Measurements from ENCODE around the gene QRICH2. TPM values are rescaled to one million over a fixed set of nuclear protein-coding genes. Genes with fewer than 3 reads are reported as not detected.
"Not testable (repeated sequence)": the region's sequence is repeated elsewhere in the genome, so short reads cannot be mapped to it uniquely, and the experiment has no call there.

Gene QRICH2
- polyA plus RNA-seq, 1 donor = 3.5 TPM

DNA sequence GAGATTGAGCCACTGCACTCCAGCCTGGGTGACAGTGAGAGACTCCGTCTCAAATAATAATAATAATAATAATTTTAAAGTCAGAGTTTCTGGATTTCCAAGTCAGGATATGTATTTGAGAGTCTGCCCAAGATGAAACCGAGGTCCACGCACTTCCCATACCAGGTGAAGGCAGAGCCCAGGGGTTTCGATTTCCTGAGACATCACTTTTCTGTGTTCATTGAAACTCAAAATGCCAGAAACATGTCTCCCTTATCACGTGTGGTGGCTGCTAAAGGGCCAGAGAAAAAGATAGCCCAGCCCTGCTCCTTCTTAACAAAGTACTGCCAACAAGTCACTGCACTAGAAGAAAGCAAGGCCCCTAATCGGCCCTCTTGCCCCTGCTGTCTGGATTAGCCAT lies 57.9 kb downstream of the QRICH2 start:
- DNase-seq (ENCODE audit: low read depth) = no peak

DNA sequence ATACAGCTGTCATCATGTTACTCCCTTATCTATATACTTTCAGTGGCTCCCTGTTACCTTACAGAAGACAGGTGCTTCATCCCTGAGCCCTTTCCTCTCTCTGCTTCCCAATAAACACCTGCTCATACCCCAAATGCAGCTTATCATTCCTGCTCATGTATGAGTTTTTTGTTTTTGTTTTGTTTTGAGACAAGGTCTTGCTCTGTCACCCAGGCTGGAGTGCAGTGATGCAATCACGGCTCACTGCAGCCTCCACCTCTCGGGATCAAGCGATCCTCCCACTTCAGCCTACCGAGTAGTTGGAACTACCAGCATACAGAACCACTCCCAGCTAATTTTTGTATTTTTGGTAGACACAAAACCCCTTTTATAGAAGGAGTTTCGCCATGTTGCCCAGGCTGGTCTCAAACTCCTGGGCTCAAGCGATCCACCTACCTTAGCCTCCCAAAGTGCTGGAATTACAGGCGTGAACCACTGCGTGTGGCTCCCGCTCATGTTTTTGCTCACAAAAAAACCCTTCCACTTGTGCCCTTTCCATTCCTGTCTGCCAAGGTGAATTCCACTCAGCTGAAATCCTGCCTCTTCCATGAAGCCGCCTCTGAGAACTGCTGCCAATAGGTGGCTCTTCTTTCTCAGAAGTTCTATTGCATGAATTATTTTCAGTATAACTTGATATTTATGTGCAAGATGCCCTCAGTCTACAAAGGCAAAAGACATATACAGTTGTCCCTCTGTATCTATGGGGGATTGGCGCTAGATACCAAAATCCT lies 59.9 kb downstream of the QRICH2 start:
- no peak for DNase-seq (ENCODE audit: low read depth)

DNA sequence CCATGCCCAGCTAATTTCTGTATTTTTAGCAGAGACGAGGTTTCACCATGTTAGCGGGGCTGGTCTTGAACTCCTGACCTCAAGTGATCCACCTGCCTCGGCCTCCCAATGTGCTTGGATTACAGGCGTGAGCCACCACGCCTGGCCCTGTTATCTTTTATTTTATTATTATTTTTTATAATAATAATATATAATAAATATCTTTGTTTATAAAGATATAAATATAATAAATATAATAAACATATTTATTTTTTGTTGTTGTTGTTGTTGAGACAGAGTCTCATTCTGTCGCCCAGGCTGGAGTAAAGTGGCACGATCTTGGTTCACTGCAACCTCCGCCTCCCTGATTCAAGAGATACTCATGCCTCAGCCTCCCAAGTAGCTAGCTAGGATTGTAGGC lies 60.8 kb downstream of the QRICH2 start:
- no peak for DNase-seq (ENCODE audit: low read depth)

DNA sequence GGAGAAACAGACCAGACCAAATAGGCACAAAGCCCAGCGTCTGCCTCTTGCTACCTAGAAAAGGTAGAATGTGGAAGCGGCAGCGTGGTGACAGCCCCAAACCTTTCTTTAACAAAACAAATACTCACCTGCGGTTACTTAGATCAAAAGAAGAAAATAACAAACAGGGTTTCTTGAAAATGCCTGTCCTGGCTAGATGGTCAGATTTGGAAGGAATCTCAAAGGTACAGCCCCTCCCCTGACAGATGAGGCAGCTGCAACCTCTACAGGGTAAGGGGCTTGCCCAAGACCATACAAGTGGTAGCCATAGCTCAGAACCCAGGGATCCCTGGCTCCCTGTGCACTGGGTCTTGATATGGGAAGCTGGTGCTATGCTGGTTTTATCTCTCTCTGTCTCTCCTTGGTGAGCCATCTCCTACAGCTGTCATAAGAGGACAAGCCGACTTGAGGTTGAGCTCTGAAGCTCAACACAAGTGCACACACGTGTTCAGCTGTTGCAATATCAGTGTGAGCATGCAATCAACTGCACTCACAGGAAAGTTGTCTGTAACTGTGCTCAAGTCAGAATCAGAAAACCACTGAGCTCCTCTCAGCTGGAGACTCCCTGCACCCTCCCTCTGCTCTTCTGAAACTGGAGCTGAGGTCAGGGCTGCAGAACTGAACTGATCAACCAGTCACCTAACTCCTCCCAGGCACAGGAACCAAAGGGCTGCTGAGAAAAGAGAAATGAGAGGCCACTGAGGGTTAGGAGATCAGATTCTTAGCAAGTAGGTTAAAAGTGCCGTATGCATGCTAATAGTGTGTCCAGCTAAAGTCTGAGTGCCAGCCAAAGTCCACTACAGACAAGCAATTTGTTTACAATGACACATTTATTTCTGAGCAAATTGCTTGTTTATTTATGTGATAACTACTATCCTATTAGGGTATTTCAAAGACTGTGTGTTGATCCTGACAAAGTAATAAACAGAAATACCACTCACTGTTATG lies 61.7 kb downstream of the QRICH2 start:
- no peak for DNase-seq (ENCODE audit: low read depth)

DNA sequence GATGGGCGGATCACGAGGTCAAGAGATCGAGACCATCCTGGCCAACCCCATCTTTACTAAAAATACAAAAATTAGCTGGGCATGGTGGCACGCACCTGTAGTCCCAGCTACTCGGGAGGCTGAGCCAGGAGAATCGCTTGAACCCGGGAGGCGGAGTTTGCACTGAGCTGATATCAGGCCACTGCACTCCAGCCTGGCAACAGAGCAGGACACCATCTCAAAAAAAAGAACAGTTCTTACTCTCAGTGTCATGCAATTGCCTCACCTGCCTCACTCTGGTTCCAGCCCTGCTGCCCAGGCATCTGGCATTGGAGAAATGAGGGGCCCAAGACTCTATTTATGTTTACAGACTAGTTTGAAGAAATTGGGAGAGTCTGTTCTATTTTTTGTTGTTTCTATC lies 63.4 kb downstream of the QRICH2 start:
- not testable (repeated sequence) for DNase-seq (ENCODE audit: low read depth)

DNA sequence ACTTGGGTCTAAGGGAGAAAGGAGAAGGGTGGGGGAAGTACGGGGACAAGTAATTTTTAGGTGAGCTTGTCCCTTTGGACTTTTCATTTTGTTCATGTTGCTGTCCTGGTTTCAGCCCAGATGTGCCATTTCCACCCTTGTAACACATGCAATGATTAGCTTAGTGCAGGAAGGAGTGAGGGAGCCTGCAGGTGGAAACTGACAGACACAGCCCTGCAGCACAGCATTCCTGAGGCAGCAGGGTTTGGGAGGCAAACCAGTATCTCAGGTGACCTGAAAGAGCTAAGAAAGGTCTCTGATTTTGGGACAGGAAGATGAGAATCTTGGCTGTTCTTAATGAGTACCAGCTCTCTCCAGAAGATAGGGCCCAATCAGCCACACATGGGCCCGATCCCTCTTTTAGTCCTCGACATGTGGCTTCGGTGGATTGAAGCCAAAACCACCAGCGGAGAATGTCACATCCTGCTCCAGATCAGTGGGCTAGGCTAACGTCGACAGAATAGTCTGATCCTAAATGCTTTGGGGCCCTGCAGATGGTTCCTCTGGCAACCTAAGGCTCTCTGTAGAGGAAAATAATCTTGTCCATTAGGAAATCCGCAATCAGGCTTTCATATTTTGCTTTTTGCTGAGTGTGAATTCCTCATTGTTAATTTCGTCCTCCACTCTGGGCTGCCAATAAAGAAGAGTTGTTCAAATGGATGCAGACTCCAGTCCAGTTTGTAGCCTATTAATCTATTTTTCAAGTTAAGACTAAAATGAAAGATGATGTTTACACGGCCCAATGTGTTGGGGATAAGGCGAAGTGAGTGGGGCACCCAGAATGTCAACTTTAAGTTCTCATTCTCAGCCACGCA lies 64.0 kb downstream of the QRICH2 start:
- DNase-seq (ENCODE audit: low read depth) = no peak

DNA sequence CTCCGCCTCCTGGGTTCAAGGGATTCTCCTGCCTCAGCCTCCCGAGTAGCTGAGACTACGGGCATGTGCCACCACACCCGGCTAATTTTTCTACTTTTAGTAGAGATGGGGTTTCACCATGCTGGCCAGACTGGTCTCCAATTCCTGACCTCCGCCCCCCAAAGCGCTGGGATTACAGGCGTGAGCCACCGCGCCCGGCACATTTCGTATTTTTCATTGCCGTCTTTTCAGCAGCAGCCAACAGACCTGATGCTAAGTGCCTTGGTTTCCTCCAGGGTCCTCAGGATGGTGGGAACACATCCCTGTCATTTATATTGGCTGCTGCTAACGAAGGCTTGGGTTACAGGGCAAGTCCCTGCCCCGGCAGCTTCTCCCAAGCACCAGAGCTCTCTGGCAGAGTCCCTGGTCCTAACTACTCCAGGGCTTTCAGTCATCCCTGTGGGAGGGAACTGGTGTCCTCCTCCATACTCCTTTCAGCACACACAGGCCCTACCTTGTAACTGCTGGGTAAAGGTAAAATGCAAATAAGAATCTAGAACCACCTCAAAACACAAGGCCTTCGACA lies 66.3 kb downstream of the QRICH2 start:
- no peak for DNase-seq (ENCODE audit: low read depth)

DNA sequence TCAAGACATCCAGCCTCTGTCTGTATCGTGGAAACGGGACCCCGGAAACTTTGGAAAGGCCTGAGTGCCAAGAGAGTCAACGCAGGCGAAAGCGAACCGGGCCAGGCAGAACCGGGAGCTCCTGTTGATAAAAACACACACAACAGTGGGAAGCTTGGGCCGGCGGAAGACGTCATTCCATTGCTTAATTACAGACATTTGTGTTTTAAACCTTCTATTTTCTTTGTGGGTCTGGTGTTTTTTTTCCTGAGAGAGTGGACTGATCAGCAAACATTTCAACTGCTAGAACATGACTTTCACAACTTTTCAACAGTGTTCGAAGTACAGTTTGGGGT lies 66.9 kb downstream of the QRICH2 start:
- no peak for DNase-seq (ENCODE audit: low read depth)

DNA sequence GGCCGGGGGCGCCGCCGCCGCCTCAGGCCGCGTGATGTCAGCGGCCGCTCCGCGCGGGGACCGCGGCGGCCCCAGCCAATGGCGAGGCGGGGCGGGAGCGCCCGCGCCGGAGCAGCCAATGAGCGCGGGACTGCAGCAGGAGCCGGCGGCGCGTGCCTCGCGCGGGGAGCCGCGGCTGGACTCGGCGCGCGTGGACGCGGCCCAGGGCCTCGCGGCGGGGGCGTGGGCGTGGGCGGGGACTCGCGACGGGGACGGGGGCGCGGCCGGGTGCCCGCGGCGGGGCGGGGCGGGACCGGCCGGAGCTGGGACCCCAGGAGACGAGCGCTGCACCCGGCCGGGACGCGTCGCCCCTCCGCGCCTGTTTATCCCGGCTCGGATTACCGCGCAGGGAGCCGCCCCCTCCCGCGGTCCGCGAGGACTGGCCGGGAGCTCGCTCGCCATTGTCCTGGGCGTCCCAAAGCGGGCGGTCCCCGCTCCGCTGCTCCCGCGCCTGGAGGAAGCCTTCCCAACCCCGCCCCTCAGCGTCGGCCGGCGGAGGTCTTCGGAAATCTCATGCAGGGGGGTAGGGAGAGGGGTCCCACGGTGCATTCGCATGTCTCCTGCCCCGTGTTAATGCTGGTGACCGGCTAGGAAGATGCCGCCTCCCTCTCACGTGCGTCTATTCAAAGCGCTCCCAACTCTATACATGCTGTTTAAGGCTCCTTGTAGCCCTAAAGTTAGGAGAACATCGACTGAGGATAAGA lies 67.4 kb downstream of the QRICH2 start, which contains the start of gene RNF157:
TSS of gene RNF157 (minus strand) at position 33 of the 743 bp plus-strand sequence. CDS start 253 bp downstream, outside the sequence.
- DNase-seq (ENCODE audit: low read depth) = no peak

DNA sequence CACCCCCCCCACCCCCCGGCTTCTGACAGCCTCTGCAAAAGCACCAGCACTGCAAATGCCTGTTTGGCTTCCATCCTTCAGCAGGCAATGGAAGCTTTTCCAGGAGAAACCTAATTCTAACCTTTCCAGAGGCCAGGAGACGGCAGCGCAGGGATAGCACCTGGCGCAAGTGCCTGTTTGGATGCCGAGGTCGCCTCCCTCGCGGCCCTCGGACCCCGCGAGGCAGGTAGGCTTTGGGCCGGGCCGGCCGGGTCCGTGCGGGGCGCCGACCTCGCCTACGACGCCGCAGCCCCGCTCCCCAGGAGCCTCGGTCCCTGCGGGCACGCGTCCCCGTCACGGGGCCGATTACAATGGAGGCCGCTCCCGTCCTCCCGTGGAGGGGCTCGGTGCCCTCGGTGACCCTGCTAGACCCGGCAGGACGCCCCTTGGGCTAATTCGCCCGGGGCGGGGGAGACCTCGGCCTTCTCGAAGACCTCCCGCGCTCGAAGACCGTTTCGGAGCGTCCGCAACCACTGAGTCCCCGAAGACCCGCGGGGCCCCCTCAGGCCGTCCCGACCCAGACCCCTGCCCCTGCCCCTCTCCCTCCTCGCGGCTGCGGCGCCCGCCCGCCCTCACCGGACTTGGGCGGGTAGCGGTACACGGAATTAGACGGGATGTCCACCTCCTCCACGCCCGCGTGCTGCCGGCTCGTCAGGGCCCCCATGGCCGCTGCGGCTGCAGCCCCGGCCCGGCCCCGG lies 68.4 kb downstream of the QRICH2 start:
- DNase-seq (ENCODE audit: low read depth) = no peak

DNA sequence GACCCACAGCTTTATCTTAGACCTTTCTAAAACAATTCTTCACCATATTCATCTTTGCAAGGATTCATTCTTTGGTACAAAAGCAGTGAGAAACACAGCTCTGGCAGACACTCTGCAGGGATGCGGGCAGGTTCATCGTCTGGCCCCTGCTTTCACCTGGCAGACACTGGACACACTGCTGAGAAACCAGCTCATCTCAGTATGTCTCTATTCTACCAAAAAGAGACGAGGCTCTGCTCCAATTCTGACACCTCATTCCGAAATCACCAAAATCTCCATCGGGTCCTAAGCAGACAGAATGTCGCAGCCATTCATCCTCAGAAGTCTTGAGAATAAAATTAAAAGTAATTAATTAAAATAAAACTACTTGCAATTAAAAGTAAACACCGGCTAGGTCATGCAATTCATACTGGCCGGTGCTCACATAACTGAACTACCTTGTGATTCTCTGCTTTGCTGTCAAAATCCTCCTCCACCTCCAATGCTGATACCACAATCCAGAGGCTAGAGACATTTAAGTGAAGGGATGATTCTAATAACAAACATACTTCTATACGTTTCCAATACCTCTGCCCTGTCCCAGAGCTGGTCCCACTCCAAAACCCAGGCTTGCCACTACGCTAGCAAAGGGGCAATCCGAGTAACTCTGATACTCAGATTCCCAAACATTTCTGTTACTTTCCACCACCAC lies 69.1 kb downstream of the QRICH2 start:
- DNase-seq (ENCODE audit: low read depth) = no peak

DNA sequence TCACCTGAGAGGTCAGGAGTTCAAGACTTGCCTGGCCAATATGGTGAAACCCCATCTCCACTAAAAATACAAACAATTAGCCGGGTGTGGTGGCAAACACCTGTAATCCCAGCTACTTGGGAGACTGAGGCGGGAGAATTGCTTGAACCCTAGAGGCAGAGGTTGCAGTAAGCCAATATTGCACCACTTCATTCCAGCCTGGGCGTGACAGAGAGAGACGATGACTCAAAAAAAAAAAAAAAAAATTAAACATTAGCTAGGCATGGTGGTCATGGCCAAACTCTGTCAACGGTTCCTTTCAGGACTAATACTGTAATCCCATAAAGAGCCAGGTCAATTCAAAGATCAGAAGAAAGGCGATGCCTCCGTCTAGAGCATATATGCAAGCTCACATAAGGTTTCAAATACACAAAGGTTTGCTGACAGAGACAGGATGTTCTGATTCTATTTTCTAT lies 70.2 kb downstream of the QRICH2 start:
- DNase-seq (ENCODE audit: low read depth) = no peak

DNA sequence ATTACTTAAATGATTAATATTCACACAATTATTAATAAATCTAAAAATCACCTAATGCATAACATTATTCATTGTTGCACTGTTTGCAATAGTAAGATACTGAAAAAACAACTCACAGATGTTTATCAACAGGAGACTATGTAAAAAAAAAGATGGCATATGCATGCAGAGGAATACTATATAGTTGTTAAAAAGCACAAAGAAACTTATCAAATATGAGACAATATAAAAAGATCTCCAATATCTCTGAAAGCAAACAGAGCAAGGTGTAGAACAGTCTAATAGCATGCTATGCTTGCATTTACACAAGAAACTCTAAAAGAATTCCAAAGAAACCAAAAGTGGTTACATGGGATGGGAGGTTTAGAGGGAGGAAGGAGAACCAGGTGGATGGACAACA lies 71.5 kb downstream of the QRICH2 start:
- DNase-seq (ENCODE audit: low read depth) = no peak

DNA sequence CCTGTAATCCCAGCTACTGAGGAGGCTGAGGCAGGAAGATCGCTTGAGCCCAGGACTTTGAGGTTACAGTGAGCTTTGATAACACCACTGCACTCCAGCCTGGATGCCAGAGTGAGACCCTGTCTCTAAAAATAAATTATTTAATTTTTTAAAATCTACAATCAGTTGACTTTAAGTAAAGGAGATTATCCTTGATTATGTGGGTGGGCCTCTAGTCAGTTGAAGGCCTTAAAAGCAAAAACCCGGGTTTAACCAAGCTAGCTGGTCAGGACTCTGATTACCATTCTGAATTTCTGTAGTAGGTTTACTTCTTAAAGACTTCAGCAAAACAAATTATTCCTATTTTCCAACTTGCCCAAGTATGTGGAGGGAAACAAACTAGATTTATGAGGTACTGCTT lies 72.2 kb downstream of the QRICH2 start:
- no peak for DNase-seq (ENCODE audit: low read depth)

DNA sequence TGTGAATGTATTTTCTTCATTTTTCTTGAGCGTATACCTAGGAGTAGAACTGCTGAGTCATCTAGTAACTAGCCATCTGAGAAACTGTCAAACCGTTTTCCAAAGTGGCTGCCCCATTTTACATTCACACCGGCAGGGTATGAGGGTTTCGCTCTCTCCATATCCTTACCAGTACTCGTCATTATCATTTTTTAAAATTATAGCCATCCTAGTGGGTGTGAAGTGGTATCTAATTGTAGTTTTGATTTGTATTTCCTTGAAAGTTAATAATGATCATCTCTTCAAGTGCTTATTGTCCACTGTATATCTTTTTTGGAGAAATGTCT lies 73.8 kb downstream of the QRICH2 start:
- DNase-seq (ENCODE audit: low read depth) = no peak

DNA sequence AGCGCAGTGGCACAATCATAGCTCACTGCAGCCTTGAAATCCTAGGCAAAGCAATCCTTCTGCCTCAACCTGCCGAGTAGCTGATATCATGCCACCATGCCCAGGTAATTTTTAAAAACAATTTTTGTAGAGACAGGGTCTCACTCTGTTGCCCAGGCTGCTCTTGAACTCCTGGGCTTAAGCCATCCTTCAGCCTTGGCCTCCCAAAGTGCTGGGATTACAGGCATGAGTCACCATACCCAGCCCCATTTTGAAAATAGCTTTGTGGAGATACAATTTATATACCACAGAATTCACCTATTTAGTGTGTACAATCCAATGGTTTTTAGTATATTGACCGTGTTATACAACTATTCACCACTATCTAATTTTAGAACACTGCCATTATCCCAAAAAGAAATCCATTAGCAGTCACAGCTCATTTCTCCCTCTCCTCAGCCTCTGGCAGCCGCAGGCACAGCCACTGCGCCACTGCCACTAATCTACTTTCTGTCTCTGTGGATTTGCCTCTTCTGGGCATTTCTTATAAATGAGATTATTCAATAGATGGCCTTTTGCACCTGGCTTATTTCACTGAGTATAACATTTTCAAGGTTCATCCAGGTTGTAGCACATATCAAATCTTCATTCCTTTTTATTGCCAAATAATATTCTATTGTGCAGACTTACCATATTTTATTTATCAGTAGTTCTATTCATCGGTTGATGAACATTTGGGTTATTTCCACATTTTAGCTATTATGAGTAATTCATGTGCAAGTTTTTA lies 74.3 kb downstream of the QRICH2 start:
- DNase-seq (ENCODE audit: low read depth) = no peak

DNA sequence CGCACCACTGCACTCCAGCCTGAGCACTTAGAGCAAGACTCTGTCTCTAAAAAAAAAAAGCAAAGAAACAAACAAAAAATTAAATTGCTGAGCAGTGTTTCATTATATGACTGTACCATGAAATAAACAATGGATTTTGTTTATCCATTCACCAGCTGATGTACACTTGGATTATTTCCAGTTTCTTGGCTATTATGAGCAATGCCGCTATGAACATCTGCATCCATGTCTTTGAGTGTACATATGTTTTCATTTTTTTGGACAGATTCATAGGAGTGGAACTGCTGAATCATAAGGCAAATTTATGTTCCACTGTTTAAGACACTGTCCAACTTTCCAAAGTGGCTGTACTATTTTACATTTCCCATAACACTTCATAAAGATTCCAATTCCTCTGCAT lies 75.7 kb downstream of the QRICH2 start:
- DNase-seq (ENCODE audit: low read depth) = no peak

DNA sequence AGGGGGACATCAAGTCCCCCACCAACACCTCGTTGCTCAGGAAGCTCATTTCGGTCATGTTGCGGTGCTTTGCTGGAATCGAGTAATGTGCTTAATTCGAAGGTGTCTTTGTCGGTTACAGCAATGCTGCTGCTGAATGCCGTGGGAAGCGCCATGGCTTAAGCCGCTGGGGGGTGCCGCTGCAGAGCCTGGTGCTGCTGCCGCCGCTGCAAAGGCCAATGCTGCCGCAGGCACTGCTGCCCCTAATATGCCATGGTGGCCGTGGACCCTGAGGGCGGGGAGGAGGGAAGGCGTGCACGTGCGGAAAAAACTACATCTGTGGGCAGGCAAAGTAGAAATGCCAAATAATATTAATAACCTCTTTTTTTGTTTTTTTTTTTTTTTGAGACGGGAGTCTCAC lies 81.3 kb downstream of the QRICH2 start:
- not testable (repeated sequence) for DNase-seq (ENCODE audit: low read depth)
